Measurements from ENCODE around the gene KCNJ15.

GRCh38 chr21:38349111-38349746 lies 92.4 kb downstream of the KCNJ15 start:
- TF ChIP-seq, protein P1, sequence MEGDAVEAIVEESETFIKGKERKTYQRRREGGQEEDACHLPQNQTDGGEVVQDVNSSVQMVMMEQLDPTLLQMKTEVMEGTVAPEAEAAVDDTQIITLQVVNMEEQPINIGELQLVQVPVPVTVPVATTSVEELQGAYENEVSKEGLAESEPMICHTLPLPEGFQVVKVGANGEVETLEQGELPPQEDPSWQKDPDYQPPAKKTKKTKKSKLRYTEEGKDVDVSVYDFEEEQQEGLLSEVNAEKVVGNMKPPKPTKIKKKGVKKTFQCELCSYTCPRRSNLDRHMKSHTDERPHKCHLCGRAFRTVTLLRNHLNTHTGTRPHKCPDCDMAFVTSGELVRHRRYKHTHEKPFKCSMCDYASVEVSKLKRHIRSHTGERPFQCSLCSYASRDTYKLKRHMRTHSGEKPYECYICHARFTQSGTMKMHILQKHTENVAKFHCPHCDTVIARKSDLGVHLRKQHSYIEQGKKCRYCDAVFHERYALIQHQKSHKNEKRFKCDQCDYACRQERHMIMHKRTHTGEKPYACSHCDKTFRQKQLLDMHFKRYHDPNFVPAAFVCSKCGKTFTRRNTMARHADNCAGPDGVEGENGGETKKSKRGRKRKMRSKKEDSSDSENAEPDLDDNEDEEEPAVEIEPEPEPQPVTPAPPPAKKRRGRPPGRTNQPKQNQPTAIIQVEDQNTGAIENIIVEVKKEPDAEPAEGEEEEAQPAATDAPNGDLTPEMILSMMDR (IDR thresholded peaks at IDR 0.05): no peak
- TF ChIP-seq EP300 (IDR thresholded peaks at IDR 0.05): no peak
